ENCODE results near the gene TSPAN7. TPM values are rescaled to one million over a fixed set of nuclear protein-coding genes. Genes with fewer than 3 reads are reported as not detected.

The TSPAN7 gene
- total RNA-seq, 1 donor, result 0.09 TPM

GRCh38 chrX:38649221-38649620 is 87.9 kb downstream of the TSPAN7 start:
- H3K4me3 ChIP-seq (ENCODE audit: low read depth, low read length), result no peak overlapping the region
- TF ChIP-seq CTCF (IDR thresholded peaks at IDR 0.05; ENCODE audit: insufficient read depth, low read length), result no peak
- no peak for DNase-seq (ENCODE audit: low read depth)

- DNase-seq (ENCODE audit: low read depth), result no peak
- no peak for TF ChIP-seq CTCF (IDR thresholded peaks at IDR 0.05; ENCODE audit: insufficient read depth, low read length)
- no peak overlapping the region for H3K4me3 ChIP-seq (ENCODE audit: low read depth, low read length)
Observed at GRCh38 chrX:38649674-38650647, 88.6 kb downstream of the TSPAN7 start.

DNA sequence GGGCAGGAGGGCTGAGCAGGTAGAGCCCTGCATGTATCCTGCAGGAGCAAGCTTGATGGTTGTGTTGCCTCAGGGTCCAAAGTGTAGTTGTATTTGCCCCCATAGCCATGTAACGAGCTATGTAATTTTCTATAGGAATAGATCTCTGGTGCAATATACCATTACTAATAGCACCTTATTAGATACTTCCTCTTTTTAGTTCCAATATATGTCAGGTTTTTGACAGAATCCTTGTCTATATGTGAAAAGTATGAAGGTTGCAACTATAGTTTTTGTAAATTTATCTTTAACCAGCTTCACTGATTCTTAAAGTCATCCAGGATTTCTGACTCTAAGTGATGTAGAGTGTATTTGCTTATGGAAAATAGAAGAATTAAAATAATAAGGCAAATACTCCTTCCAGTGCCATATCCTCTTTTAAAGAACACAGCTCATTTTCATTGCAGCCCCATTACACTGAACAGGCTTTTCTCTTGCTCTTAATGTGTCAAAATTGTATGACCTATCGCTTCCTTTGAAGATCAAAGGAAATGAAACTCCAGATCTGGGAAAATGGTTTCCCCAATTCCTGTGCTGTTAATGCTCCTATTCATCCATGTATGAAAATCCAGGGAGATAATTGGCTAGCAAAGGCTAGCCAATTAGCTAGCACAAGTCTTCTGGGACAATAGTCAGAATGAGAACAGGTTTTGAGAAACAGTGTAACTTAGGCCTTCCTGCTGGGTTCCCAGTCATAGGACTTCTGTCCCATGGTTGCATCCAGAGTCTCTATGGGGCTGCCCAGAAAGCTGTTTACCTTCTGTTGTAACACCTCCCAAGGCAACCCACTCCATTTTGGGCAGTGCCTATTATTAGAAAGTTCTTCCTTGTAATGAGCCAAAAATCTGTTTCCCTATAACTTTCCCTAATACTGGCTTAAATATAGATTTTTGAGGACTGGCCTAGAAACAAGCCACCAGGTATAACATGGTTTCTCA is 90.6 kb downstream of the TSPAN7 start:
- TF ChIP-seq CTCF (IDR thresholded peaks at IDR 0.05; ENCODE audit: insufficient read depth, low read length), result no peak
- no peak for DNase-seq (ENCODE audit: low read depth)

DNA sequence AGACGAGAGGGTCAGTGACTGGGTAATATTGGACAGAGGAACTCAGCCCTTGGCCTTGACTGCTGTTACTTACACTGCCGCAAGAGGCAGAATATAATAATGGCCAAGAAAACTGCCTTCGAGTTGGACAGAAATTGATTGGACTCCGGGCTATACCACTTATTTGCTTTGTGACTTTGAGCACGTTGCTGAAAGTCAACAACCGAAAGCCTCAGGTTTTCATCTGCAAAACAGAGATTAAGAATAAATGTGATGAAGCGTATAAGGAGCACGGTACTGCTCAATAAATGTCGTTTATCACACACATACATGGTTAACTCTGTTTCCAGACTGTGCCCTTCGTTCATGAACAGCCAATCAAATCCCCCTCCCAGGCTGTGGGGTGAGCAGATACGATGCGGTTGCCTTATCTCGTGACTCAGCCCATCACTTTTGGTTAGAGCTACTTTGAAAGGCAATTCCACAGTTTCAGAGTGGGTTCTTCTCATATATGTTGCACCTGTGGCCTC is 91.6 kb downstream of the TSPAN7 start:
- no peak for TF ChIP-seq CTCF (IDR thresholded peaks at IDR 0.05; ENCODE audit: insufficient read depth, low read length)
- H3K4me3 ChIP-seq (ENCODE audit: low read depth, low read length), result no peak overlapping the region

More for the DNA sequence above, 90.6 kb downstream of the TSPAN7 start:
- H3K4me3 ChIP-seq (ENCODE audit: low read depth, low read length), result no peak overlapping the region

DNA sequence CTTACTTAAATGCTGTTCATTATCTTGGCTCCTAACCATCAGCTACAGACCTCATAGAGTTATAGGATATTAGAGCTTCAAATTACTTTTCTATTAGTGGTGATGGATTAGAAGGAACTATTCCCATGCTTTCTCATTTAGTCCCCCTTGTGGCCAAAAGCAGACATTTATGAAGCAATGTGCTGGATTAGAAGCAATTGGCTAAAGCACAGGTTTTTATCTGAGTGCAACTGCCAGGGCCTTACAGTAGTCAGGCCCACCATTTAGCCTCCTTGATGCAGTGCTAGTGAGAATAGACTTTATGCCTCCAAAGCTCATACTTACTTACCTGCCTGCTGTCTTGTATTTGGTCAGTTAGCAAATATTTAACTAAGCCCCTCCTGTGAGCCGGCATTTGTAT is 93.0 kb downstream of the TSPAN7 start:
- H3K4me3 ChIP-seq (ENCODE audit: low read depth, low read length), result no peak overlapping the region
- TF ChIP-seq CTCF (IDR thresholded peaks at IDR 0.05; ENCODE audit: insufficient read depth, low read length), result peak; percentile 49
- peak; percentile 46 for DNase-seq (ENCODE audit: low read depth)

More for the DNA sequence above, 91.6 kb downstream of the TSPAN7 start:
- DNase-seq (ENCODE audit: low read depth), result no peak

GRCh38 chrX:38656350-38656915 is 95.1 kb downstream of the TSPAN7 start:
- no peak overlapping the region for H3K4me3 ChIP-seq (ENCODE audit: low read depth, low read length)
- no peak for DNase-seq (ENCODE audit: low read depth)
- no peak for TF ChIP-seq CTCF (IDR thresholded peaks at IDR 0.05; ENCODE audit: insufficient read depth, low read length)

Measured in fibroblast of the aortic adventitia (primary cell).